Glomerular visceral epithelial cell (primary cell): ENCODE results near the gene DHX8.

Source experiments
- DNase-seq: peaks from one replicate; pipeline ENCODE4 v3.0.0-alpha.2; 2016; ENCODE audit errors: extremely low spot score

The DHX8 gene

DNA sequence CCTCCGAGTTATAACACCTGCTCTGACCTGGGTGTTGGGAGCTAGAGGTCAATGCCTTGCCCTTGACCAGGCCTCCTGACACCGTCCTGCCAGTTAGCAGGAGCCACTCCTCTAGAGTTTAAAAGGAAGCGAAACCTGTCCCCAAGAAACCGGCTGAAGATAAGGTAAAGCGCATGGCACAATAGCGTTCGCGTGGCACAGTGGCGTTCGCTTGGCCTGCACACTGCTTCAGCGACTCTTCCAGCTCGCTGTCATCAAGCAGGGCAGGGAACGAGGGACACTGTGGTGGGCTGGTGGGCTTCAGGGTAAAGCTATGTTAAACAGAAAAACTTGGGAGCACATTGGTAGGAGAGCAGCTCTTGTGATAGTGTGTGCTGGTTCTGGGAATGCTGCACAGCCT is 90.6 kb downstream of the DHX8 start:
- DNase-seq, result no peak

DNA sequence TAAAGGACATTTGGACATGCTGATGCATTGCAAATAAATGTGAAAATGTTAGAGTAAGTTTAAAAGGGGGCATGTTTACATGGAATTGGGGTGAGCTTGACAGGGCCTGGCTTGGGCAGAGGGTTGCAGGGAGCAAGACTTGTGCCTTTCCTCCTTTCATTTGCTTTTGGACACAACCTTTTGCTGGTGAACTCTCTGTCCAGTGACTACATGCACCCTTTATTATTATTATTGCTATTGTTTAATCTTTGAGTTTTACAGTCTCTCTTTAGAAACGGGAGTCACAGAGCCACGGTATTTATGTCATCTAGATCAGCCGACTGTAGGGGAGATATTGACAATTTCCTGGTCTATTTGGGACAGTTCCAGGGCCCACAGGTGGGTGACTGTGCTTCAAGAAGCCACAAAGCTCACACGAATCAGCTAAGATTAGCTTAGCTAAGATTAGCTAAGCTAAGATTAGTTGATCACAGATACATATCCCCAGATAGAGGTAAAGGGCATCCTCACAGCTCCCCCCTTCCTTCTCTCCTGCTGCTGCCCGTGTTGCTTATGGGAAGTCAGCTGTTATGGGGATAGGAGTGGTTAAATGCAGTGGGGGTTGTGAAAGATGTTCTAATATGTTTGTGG is 91.2 kb downstream of the DHX8 start:
- DNase-seq, result no peak
